Astrocyte (in vitro differentiated cells and primary cell): ENCODE data around the gene SPATA45.

ENCODE experiments used
- CTCF ChIP-seq: IDR thresholded peaks from 2 replicates; pipeline ENCODE4 v1.5.1; 2011; ENCODE audit warnings: low read depth, mild to moderate bottlenecking, inconsistent platforms, low read length, moderate library complexity; ENCODE audit not compliant: insufficient read depth
- EZH2 ChIP-seq: IDR thresholded peaks from 2 replicates; pipeline ENCODE4 v1.6.1; 2012; ENCODE audit warnings: mild to moderate bottlenecking, low read length, inconsistent platforms; ENCODE audit not compliant: insufficient read depth

GRCh38 chr1:212853658-212854057 is 6.2 kb upstream of the SPATA45 start:
- TF ChIP-seq CTCF (no peak), EZH2 (no peak)
